GM18499 (cell line): ENCODE measurements around the gene DMRTA1.
A peak's percentile ranks its signal among the peaks of the same experiment; 100 is the strongest.
"Not testable (repeated sequence)": the region's sequence is repeated elsewhere in the genome, so short reads cannot be mapped to it uniquely, and the experiment has no call there.

Experiments used
- ATAC-seq: cut with Tn5 transposase; IDR thresholded peaks from one replicate; pipeline ENCODE4 v1.9.1; 2021; ENCODE audit warnings: moderate number of reproducible peaks; ENCODE audit not compliant: insufficient read depth, unreplicated experiment

Gene DMRTA1, protein sequence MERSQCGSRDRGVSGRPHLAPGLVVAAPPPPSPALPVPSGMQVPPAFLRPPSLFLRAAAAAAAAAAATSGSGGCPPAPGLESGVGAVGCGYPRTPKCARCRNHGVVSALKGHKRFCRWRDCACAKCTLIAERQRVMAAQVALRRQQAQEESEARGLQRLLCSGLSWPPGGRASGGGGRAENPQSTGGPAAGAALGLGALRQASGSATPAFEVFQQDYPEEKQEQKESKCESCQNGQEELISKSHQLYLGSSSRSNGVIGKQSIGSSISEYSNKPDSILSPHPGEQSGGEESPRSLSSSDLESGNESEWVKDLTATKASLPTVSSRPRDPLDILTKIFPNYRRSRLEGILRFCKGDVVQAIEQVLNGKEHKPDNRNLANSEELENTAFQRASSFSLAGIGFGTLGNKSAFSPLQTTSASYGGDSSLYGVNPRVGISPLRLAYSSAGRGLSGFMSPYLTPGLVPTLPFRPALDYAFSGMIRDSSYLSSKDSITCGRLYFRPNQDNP

DNA sequence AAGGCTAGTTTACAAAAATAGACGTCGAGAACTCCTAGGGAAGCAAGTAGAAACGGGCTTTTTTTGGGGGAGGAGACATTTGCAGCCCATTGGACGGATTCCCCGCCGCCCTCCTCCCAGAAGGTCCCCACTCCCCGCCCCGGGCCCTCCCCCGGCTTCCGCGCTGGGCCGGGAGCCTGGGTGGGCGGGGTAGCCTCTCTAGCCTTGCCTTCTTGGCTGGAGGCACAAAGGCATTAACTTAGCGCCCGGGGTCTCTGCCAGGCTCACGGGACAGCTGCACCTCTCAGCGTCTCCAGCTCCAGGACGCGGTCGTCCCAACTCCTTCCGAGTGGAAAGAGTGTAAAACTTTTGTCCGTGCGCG lies at the start of gene DMRTA1:
DMRTA1 (plus strand) TSS at position 236 of the 361 bp plus-strand sequence. CDS start 242 bp downstream, outside the sequence.
- no peak for ATAC-seq

GRCh38 chr9:22401671-22402070 lies 45.0 kb upstream of the DMRTA1 start:
- no peak for ATAC-seq

- no peak for ATAC-seq
Observed at GRCh38 chr9:22405869-22406659, 40.6 kb upstream of the DMRTA1 start.

DNA sequence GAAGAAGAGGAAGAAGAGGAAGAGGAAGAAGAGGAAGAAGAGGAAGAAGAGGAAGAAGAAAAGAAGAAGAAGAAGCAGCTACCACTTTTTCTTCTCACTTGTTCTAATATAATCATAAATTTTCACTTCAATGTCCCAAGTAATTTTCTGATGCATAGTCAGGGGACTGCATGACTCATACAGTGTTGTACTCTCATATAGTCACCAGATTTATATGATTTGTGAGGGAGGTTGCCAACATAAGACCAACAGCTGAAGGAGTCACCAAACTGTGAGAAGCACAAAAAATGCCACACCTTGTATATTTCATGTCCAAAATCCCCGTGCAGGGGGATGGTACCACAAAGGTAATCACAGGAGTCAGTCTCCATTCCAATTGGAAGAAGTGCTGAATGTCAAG lies 32.7 kb upstream of the DMRTA1 start:
- ATAC-seq, result no peak

DNA sequence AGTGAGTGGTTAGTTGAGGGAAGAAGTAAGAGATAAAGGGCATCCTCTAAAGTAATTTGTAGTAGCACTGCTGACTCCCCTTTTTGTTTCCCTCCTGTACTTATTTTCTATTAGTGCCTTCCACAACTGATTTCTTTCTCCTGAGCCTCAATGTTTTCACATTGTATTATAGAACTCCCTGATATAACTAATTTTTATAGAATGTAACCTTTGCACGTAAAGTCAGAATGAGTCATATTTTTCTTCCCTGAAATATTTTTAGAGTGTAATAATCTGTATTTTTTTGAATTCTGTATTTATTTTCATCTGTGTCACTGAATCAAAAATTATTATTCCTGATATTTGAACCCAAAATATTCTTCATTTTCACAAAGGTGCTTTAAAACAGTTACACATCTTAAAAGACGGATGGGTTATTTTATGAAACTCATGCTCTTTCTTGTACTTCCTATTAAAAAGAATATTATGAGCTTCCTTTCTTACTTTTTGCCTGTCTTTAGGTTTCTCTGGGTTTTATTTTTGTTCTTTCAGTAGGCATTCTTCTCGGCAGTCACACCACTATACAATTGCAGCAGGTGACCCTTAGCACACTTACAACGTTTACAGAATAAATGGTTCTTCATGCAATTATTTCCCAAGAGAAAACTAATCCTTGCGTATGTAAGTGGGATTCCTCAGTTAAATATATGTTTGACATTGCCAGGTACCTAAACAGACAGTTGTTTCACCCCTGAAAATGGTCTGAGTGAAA lies 30.5 kb upstream of the DMRTA1 start:
- ATAC-seq, result no peak

- ATAC-seq, result no peak
Observed at GRCh38 chr9:22416692-22417060, 29.9 kb upstream of the DMRTA1 start.

- no peak for ATAC-seq
Observed at GRCh38 chr9:22423566-22423965, 23.1 kb upstream of the DMRTA1 start.

- no peak for ATAC-seq
Observed at GRCh38 chr9:22424616-22425015, 22.0 kb upstream of the DMRTA1 start.

GRCh38 chr9:22425551-22425950 lies 21.1 kb upstream of the DMRTA1 start:
- ATAC-seq, result no peak

DNA sequence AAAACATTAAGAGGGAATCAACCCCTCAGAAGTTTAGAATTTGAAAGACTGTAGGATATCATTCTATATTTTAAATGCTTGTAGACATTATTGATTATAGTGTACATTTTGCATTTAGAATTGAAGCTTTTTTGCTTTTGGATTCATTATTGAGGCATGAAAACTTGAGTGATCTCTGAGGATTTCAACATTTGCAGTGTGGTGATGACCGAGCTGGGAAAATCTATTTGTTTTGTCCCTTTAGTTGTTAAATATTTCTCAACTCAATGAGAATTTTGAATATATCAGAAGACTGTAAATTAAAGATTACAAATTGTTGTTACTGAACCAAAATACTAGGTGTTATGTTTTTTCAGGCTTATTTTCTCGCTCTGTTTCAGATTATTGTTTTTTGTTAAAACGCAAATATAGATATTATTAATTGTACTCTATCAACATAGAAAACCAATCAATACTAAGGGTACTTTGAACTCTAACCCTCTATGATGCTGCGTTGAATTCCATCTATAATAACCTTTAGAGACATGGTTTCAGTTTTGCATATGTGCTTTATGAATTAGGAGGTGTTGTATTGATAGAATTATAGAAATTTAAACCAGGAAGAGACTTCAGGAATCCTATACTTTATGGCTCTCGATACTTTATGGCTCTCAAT lies 19.3 kb upstream of the DMRTA1 start:
- no peak for ATAC-seq

DNA sequence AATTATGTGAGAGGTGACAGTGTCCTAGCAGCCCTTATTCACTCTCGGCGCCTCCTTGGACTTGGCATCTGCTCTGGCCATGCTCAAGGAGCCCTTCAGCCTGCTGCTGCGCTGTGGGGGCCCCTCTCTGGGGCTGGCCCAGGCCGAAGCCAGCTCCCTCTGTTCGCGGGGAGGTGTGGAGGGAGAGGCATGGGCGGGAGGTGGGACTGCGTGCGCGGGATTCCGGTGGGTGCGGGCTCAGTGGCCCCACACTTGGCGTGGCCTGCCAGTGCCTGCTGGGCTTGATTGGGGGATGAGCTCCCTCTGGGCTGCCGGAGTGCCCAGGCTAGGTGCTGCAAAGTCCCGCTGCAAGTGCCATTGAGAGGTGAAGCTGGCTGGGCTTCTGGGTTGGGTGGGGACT lies 12.9 kb upstream of the DMRTA1 start:
- no peak for ATAC-seq

GRCh38 chr9:22435252-22435651 lies 11.4 kb upstream of the DMRTA1 start:
- not testable (repeated sequence) for ATAC-seq

DNA sequence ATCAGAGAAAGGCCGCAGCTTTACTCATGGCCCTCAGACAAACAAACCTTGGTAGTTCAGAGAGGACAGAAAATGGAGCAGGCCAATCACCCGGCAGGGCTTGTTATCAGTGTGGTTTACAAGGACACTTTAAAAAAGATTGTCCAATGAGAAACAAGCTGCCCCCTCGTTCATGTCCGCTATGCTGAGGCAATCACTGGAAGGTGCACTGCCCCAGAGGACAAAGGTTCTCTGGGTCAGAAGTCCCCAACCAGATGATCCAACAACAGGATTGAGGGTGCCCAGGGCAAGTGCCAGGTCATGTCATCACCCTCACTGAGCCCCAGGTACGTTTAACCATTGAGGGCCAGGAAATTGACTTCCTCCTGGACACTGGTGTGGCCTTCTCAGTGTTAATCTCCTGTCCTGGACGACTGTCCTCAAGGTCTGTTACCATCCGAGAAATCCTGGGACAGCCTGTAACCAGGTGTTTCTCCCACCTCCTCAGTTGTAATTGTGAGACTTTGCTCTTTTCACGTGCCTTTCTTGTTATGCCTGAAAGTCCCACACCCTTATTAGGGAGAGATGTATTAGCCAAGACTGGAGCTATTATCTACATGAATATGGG lies 9.1 kb upstream of the DMRTA1 start:
- not testable (repeated sequence) for ATAC-seq

DNA sequence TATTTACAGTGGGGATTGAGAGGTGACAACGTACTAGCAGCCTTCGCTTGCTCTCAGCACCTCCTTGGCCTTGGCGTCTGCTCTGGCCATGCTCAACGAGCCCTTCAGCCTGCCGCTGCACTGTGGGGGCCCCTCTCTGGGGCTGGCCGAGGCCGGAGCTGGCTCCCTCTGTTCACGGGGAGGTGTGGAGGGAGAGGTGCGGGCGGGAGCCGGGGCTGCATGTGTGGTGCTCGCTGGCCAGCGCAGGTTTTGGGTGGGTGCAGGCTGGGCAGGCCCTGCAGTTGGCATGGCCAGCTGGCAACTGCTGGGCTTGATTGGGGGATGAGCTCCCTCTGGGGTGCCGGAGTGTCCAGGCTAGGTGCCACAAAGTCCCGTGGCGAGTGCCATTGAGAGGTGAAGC lies 5.8 kb upstream of the DMRTA1 start:
- no peak for ATAC-seq

- ATAC-seq, result peak; percentile 68
Observed at GRCh38 chr9:22446950-22447617, 460 bp downstream of the DMRTA1 start.

GRCh38 chr9:22447618-22448305 lies 1.1 kb downstream of the DMRTA1 start:
- ATAC-seq, result no peak

DNA sequence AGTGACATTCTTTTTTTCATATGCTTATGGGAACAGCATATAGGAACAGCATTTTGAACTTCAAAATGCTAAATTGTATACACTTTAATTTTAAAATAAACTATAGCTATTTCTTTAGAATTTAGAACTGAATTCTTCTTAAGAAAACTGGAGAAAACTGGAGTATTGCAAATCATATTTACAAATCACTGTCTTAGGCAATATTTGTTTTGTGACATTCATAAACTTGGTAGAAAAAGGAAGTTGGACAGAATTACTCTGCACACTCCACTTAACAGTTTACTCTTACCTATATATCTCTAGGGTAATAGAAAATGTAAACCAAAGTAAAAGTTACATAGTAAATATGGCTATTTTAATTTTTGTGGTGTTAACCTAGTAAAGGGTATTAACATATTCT lies 3.1 kb downstream of the DMRTA1 start:
- ATAC-seq, result no peak

DNA sequence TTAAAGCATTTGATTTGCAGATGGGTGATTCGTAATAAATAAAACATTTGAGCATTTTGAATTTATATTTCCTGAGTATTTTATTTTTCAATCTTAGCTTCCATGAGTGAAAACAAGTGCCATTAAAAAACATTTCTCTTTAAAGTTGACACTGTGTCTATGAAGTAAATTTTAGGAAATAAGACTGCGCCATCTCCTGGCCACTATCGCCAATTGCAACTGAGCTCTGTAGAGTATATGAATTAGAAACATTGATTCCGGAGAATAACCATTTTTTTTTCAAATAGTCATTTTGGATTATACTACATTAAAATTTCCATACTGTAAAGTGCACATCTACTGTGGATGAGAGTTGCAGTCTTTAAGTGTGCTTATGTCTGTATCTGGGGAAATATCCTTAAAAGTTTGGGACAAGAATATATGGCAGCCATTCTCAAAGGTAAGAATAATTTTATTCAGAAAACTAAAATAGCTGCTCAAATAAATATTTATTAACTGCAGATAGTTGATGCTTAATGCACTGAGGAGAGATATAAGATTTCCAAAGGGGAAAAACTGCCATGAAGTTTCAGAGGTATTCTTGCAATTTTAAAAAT lies 5.9 kb downstream of the DMRTA1 start:
- ATAC-seq, result peak; percentile 62
